ENCODE results near the gene F5.

DNA sequence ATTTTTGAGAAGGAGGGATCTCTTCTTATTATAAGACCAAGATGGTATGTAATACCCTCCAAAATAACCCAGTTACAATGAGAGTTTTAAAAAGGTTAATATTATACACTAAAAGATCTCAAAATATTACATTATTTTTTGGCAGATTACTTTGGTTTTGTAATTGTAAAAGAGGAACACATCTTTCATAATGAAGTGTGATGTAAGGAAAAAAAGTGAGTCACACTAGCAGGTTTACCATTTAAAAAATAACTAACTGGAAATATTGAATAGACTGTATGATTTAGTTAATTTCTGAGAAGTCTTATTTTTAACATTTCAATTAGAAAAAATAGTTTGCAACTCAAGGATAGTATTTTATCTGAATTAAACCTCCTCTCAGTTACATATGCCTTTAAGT, 1.1 kb downstream of the F5 start:
- TF ChIP-seq JUNB (CRISPR knock-in tag; conservative IDR thresholded peaks at IDR 0.05) (no peak), GABPA (tag; conservative IDR thresholded peaks at IDR 0.05; ENCODE audit: low read depth) (no peak), POLR2A (conservative IDR thresholded peaks at IDR 0.05) (no peak), RAD21 (CRISPR knock-in tag; conservative IDR thresholded peaks at IDR 0.05 in 1 of 2, IDR thresholded peaks at IDR 0.05 in 1 of 2) (no peak), ZNF140 (CRISPR knock-in tag; IDR thresholded peaks at IDR 0.05) (no peak), ZZZ3 (IDR thresholded peaks at IDR 0.05) (no peak), C11orf30 (IDR thresholded peaks at IDR 0.05; ENCODE audit: low read depth) (no peak), POLR2AphosphoS5 (IDR thresholded peaks at IDR 0.05; ENCODE audit: control insufficient read depth, insufficient read depth, low read depth, low read length) (no peak), HDAC6 (IDR thresholded peaks at IDR 0.05; ENCODE audit: low read depth, low read length) (no peak), NR3C1 (CRISPR knock-in tag; IDR thresholded peaks at IDR 0.05) (no peak)
- TF ChIP-seq, protein P1, sequence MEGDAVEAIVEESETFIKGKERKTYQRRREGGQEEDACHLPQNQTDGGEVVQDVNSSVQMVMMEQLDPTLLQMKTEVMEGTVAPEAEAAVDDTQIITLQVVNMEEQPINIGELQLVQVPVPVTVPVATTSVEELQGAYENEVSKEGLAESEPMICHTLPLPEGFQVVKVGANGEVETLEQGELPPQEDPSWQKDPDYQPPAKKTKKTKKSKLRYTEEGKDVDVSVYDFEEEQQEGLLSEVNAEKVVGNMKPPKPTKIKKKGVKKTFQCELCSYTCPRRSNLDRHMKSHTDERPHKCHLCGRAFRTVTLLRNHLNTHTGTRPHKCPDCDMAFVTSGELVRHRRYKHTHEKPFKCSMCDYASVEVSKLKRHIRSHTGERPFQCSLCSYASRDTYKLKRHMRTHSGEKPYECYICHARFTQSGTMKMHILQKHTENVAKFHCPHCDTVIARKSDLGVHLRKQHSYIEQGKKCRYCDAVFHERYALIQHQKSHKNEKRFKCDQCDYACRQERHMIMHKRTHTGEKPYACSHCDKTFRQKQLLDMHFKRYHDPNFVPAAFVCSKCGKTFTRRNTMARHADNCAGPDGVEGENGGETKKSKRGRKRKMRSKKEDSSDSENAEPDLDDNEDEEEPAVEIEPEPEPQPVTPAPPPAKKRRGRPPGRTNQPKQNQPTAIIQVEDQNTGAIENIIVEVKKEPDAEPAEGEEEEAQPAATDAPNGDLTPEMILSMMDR (IDR thresholded peaks at IDR 0.05 in 2 of 3, conservative IDR thresholded peaks at IDR 0.05 in 1 of 3; ENCODE audit: insufficient read depth in 2 of 3, low read depth in 1 of 3, low read length in 3 of 3): no peak
- TF ChIP-seq, protein P2, sequence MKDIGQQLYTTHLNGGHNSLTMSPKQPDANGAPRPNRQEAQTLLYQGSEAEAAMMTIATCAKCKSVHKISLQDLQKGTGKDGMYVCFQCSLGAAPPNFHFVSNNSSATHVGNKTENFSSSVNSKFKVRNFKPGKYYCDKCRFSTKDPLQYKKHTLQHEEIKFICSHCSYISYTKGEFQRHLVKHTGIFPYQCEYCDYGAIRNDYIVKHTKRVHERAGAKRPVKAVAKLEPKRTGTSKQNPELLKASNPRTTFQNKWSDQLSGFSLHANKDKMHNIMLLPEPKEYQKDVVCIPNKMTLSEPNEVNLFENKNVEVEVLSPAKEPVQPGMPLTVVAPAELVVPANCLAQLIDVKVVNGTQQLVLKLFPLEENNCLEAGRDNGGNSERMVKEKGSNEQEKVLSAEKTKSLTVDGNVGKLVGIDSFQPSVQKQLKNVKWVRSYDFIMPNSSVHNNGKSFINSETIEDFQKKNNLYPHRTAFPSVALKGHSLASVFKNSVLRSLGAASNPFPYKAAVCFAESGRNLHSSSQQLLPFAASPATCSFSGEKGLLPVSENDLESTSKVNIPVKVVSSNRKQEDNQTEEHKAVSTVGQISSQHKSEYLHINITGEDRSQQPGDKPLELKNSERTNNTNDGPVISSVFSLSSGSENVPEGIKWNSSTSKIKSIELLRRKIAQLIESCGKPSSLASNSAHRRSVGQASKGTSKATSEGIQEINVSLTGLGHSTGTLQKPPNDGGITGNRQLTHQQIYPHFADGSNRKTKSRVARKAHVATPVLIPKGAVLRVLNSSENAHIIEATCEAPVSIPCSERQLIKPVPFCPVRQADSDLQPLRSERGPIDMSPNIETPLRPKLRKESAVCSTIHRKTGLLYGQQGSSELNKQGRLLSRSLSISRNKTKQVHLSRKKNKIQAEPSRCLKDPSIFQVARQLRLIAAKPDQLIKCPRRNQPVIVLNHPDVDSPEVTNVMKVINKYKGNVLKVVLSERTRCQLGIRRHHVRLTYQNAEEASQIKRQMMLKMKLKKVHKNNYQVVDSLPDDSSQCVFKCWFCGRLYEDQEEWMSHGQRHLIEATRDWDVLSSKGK (CRISPR knock-in tag; IDR thresholded peaks at IDR 0.05): no peak
- TF ChIP-seq, protein P3, sequence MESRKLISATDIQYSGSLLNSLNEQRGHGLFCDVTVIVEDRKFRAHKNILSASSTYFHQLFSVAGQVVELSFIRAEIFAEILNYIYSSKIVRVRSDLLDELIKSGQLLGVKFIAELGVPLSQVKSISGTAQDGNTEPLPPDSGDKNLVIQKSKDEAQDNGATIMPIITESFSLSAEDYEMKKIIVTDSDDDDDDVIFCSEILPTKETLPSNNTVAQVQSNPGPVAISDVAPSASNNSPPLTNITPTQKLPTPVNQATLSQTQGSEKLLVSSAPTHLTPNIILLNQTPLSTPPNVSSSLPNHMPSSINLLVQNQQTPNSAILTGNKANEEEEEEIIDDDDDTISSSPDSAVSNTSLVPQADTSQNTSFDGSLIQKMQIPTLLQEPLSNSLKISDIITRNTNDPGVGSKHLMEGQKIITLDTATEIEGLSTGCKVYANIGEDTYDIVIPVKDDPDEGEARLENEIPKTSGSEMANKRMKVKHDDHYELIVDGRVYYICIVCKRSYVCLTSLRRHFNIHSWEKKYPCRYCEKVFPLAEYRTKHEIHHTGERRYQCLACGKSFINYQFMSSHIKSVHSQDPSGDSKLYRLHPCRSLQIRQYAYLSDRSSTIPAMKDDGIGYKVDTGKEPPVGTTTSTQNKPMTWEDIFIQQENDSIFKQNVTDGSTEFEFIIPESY (CRISPR knock-in tag; IDR thresholded peaks at IDR 0.05): no peak
